Activated T-cell treated with anti-CD3 and anti-CD28 coated beads, Interleukin-2, amount 50 U/mL, for 48 hours (primary cell): ENCODE results near the gene HEXD.

ENCODE experiments used
- DNase-seq, 2 experiments: peaks; one replicate each; pipeline ENCODE4 v3.0.0-alpha.2; 2020

HEXD gene

GRCh38 chr17:82382933-82383255 is 35.3 kb upstream of the HEXD start:
- no peak for DNase-seq

- DNase-seq: no peak
Measured at GRCh38 chr17:82383411-82383810, 34.7 kb upstream of the HEXD start.

GRCh38 chr17:82384051-82384729 is 34.0 kb upstream of the HEXD start:
- no peak for DNase-seq

- DNase-seq: no peak
Measured at GRCh38 chr17:82384730-82385481, 33.2 kb upstream of the HEXD start.

- no peak for DNase-seq
Measured at GRCh38 chr17:82385559-82386254, 32.4 kb upstream of the HEXD start.

- DNase-seq: no peak
Measured at GRCh38 chr17:82386255-82386831, 31.8 kb upstream of the HEXD start.

GRCh38 chr17:82386881-82387704 is 31.1 kb upstream of the HEXD start:
- no peak for DNase-seq

GRCh38 chr17:82387705-82388106 is 30.4 kb upstream of the HEXD start:
- no peak for DNase-seq

GRCh38 chr17:82388223-82388921 is 29.8 kb upstream of the HEXD start:
- no peak for DNase-seq

- no peak for DNase-seq
Measured at GRCh38 chr17:82388922-82389283, 29.2 kb upstream of the HEXD start.

- DNase-seq: no peak
Measured at GRCh38 chr17:82389379-82389778, 28.8 kb upstream of the HEXD start.

- DNase-seq: no peak
Measured at GRCh38 chr17:82390015-82390859, 27.9 kb upstream of the HEXD start.

GRCh38 chr17:82390860-82391435 is 27.2 kb upstream of the HEXD start:
- DNase-seq: no peak

- DNase-seq: no peak
Measured at GRCh38 chr17:82391496-82392066, 26.6 kb upstream of the HEXD start.

- no peak for DNase-seq
Measured at GRCh38 chr17:82392209-82392920, 25.8 kb upstream of the HEXD start.

- DNase-seq: no peak
Measured at GRCh38 chr17:82392941-82393340, 25.2 kb upstream of the HEXD start.

- no peak for DNase-seq
Measured at GRCh38 chr17:82394278-82394677, 23.9 kb upstream of the HEXD start.

- DNase-seq: no peak
Measured at GRCh38 chr17:82396601-82397435, 21.3 kb upstream of the HEXD start.
